ENCODE measurements around the gene OTUB1.

DNA sequence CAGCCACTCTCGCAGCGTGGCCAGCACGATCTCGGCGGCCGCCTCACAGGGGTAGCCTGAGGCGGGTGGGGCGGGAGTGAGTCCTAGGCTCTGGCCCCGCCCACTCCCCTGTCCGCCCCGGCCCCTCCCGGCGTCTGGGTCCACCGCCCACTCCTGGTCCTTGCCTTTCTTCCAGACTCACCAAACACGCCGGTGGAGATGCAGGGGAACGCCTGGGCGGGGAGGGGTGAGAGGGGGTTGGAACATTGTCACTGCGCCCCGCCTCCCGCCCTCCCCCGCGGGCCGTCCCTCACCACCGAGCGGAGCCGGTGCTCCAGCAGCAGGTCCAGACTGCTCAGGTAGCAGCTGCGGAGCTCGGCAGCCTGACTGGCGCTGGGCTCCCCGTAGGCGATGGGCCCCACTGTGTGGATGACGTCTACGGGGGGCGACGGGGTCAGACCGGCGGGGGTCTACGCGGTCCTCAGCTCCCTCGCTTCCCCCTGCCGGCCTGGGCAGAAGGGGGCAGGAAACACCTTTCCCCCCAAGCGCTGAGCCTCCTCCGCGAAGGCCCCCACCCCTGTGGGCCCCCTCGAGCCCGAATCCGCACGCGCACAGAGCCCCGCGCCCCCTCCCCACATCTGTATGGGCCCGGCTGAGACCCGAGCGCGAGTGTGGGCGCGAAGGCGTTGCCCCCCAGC, 13.2 kb downstream of the OTUB1 start:
- TF ChIP-seq POLR2A (IDR thresholded peaks at IDR 0.05): no peak
- TF ChIP-seq CTCF (IDR thresholded peaks at IDR 0.05): no peak

All from right lobe of liver (tissue), 4 donors.